Suppressor macrophage (primary cell): ENCODE results near the gene TLL1.

Experiments
- DNase-seq, 4 experiments: peaks; one replicate each; pipeline ENCODE4 v3.0.0-alpha.2; 2020 to 2022

Gene TLL1

DNA sequence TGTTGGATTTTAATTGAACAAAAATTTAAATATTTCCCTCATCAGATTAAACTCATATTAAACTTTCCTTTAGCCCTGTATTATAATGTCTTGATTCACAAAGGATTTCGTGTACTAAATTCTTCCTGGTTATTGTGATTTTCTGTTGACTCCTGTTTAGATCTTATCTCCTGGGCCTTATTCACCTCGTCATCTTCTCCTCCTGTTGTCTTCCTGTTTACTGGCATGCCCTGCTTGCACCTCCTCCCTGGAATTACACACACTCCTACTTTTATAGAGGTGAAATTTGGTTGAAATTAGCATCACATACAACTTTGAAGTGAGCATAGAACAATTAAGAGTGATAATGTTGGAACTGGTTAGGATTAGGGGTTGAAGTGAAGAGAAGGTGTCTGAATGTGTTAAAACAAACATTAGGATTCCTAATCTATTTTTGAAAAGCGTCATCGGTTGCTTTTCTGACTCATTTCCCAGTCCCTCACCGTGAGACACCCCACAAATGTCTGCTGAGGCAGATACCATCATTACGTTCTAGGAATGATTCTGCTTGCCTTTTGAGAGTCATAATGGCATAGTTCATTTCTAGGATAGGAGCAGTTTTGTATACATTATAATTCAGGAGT lies 32.5 kb downstream of the TLL1 start:
- DNase-seq: no peak

DNA sequence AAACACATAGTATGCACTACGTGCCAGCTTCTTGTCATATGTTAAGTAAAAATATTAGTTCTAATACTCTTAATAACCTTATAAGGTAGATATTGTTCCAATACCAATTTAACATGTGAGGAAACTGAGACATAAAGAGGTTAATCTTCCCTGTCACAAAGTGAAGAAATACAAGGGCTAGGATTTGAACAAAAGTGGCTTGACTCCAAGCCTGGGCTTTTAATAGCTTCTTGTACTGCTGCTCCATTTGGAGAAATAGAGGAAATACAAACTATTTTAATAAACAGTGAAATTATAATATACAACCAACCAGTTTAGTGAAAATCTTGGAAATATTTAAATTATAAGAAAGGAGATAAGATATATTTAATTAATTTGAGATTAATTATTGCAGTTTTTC lies 33.2 kb downstream of the TLL1 start:
- DNase-seq: no peak

- no peak for DNase-seq
Measured at GRCh38 chr4:165909947-165910346, 36.9 kb downstream of the TLL1 start.

- no peak for DNase-seq
Measured at GRCh38 chr4:165915215-165915614, 42.2 kb downstream of the TLL1 start.

DNA sequence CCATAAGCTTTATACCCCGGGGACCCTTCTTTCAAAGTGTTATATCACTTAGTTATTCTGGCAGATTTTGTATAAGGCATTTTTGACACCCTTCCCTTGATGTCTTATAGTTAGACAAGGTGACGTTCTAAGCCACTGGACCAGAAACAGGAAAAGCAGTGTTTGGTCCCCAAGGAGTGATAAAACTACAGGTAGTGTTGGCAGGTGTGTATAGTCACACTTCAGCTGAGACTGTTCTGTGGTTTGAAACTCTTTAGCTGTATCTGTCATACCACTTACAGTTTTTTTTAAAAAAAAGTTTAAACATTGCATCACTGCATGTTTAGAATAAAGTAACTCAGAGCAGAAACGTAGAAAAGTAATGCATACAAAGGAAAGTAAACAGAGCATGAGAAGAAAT lies 48.5 kb downstream of the TLL1 start:
- DNase-seq: no peak

- no peak for DNase-seq
Measured at GRCh38 chr4:165922747-165923146, 49.7 kb downstream of the TLL1 start.

DNA sequence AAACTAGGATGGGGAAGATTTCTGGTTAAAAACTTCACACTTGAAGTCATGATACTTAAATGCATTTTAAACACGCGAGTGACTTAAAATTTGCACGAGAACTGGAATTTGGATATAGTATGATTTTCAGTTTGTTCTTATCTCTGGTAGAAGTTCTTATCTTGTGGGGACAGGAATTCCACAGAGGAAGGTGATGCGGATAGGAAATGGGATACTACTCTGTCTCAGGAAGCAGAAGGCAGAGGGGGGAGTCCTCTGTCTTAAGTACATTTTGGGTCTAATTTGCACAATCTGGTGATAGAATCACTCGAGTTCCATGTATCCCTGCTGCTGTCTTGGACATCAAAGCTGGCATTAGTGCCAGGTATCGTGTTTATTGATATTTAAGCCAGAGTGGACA lies 53.3 kb downstream of the TLL1 start:
- no peak for DNase-seq

- DNase-seq: no peak
Measured at GRCh38 chr4:165927366-165927765, 54.3 kb downstream of the TLL1 start.

- no peak for DNase-seq
Measured at GRCh38 chr4:165927815-165928214, 54.8 kb downstream of the TLL1 start.

DNA sequence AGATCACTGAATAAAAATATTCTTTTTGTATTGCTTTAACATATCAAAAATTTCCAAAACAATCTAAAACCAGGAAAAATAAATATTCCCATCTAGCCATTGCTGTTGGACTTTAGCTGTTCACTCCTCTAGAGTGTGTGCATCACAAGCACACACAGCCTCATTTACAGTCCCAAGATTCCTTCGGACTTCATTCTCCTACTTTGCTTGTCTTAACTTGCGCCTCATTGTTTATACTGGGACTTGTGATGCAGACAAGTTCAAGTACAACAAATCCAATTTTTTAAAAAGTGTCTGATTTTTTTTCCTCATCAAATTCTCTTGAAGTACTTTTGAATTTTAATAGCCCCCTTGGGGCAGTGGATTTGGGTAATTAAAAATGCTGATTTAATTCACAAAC lies 55.6 kb downstream of the TLL1 start:
- no peak for DNase-seq

GRCh38 chr4:165929662-165930061 lies 56.6 kb downstream of the TLL1 start:
- no peak for DNase-seq

DNA sequence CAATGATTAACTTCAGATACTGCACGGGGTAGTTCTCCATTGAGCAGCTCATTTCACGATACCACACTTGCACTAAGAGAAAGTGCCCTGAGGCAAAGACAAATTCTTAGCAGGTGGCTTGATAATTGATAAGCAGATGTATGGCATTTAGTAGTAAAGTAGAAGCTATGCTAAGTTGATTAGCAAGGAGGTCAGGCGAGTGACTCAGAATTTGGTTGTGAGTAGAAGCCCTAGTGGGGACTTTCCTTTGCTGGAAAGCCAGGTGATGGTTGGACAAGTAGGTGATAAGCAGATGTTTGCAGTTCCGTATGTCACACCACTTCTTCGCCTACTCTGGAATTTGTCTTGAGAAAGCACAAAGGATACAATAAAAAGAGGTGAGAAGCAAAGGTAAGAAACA lies 58.7 kb downstream of the TLL1 start:
- DNase-seq: no peak

GRCh38 chr4:165944900-165945299 lies 71.9 kb downstream of the TLL1 start:
- DNase-seq: no peak

GRCh38 chr4:165945991-165946390 lies 73.0 kb downstream of the TLL1 start:
- DNase-seq: no peak

DNA sequence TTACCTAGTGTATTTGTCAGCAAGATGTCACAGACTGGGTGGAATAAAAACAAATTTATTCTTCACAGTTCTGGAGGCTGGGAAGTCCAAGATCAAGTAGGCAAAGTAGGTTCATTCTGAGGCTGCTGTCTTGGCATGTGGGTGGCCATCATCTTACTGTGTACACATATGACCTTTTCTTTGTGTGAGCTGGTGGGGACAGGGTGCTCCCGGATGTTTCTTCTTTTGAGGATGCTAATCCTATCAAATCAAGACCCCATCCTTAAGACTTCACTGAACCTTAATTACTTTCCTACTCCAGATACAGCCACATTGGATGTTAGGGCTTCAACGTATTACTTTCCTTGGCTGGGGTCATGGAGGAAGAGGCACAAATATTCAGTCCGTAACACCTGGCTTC lies 74.0 kb downstream of the TLL1 start:
- DNase-seq: no peak

DNA sequence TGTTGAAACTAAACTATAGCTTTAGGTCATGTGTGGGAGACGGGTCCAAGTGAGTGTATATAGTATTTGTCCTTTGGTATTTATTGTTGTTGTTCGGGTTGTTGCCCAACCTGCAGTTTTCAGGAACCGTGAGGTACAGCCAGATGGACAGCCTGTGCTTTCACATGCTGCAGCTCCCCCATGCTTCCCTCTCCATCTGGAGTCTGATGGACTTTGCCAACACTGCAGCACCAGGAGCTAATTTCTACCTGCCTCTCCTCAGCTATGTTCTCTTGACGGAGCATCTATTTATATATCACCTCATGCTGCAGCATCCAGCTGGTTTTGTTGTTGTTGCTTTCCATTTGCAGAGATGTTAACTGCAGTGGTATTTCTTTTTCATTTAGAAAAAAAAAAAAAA lies 80.1 kb downstream of the TLL1 start:
- DNase-seq: no peak

DNA sequence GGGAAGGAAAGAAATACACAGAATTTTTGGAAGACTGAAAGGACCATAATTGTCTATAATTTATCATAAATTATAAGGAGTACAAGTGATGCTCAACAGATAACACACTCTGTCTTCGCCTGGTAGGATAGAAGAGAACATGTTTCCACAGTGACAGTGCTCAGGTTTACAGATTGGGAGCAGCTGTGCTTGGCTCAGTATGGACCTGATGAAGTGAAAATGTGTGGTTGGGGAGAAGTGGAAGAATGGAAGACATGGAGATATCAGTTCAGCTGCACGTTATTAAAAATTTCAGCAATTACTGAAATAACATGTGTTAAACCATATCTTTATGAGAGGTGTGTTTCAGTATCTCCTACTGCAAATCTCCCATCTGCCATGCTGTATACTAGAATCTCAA lies 90.6 kb downstream of the TLL1 start:
- DNase-seq: no peak

- DNase-seq: no peak
Measured at GRCh38 chr4:165964591-165964990, 91.6 kb downstream of the TLL1 start.

- DNase-seq: no peak
Measured at GRCh38 chr4:165965503-165965902, 92.5 kb downstream of the TLL1 start.

- no peak for DNase-seq
Measured at GRCh38 chr4:165966833-165967232, 93.8 kb downstream of the TLL1 start.

GRCh38 chr4:165967486-165967885 lies 94.4 kb downstream of the TLL1 start:
- no peak for DNase-seq

DNA sequence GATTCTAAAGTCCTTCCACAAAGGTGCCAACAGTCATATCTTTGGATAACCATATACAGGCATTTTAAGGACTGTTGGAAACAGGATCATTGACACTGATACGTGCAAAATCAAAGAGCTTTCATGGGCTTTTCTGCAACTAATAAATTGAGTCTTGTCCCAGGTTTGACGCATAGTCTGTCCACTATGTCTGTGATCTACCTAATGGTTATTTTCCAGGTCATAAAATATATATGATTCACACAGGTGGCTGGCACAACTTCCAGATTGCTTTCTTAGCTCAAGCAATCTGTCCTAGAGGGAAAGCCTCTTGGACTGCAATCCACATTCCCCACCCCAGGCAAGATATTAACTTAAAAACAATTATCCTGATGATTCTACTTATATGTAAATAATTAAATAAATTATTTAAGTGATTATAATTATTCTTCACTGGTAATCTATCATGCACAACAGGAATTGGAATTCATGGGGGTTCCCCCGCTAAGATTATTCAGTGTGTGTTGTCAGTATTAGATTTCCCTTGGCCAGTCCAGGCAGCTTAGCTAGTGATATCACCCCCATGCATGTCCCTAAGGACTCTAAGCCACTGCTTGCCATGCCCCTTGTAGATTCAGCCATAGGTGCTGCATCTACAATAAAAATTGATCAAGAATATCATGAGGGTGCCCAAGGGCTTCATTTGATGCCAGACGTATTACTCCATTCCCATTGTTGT lies 97.8 kb downstream of the TLL1 start:
- DNase-seq: no peak

GRCh38 chr4:165971446-165971845 lies 98.4 kb downstream of the TLL1 start:
- DNase-seq: no peak

DNA sequence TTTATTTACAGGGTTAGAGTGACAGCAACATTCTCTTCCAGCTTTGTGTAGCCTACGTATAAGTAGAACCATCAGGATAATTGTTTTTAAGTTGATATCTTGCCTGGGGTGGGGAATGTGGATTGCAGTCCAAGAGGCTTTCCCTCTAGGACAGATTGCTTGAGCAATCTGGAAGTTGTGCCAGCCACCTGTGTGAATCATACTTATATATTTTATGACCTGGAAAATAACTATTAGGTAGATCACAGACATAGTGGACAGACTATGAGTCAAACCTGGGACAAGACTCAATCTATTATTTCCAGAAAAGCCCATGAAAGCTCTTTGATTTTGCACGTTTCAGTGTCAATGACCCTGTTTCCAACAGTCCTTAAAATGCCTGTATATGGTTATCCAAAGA lies 98.9 kb downstream of the TLL1 start:
- no peak for DNase-seq

- no peak for DNase-seq
Measured at GRCh38 chr4:165972747-165973146, 99.7 kb downstream of the TLL1 start.
